GM19023 (cell line): ENCODE results near the gene CD163.
"Not testable (repeated sequence)": the region's sequence is repeated elsewhere in the genome, so short reads cannot be mapped to it uniquely, and the experiment has no call there.

Experiments
- ATAC-seq: cut with Tn5 transposase; IDR thresholded peaks from one replicate; pipeline ENCODE4 v1.9.1; 2021; ENCODE audit warnings: mild to moderate bottlenecking, moderate library complexity; ENCODE audit not compliant: unreplicated experiment

CD163 gene

GRCh38 chr12:7451756-7452155 is 51.8 kb downstream of the CD163 start:
- no peak for ATAC-seq

DNA sequence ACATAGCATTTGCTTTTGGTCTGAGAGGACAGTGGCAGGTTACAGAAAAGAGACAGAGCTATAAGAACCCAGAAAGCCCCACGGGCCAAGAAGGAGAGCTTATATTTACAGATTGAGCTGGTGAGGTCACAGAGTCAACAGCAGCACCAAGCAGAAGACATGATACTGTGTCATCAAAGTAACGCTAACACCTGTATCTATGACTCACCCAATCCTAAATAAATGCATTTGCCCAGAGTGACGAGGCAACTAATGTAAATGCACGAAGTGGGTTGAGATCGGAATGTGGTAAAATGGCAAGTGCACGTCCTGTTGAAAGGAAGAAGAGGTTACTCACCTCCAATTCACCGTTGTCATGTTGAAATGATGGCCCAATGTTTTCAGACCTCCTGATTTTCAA is 52.9 kb downstream of the CD163 start:
- ATAC-seq: no peak

DNA sequence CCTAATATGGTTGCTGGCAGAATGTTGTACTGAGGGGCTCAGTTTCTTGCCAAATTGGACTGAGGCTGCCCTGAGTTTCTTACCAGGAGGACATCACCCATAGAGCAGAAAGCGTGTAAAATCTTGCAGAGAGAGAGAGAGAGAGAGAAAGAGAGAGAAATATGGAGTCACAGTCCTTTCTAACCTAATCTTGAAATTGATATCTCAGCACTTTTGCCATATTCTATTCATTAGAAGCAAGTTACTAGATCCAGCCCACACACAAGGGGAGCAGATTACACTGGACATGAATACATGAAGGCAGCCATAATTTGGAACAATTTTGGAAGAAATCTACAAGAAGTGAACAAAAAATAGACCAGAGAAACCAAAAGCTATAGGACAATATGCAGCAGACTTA is 55.5 kb downstream of the CD163 start:
- ATAC-seq: no peak

DNA sequence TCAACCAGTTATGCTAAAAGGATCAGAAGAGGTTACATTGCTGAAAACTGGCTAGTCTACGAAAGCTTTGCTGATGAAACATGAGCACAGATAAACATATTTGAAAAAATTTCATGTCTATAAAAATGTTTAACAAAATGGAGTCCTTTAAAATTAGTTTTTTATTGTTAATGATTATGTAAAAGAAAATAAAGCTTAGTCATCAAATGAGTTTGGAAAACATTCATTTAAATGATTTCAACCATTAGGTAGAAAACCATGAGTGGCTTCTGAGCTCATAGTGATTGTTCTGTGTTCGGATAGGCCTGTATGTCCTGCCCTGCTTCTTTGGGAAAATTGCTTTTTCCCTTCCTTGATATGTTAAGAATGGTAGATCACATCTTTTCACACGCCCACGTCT is 59.0 kb downstream of the CD163 start:
- no peak for ATAC-seq

DNA sequence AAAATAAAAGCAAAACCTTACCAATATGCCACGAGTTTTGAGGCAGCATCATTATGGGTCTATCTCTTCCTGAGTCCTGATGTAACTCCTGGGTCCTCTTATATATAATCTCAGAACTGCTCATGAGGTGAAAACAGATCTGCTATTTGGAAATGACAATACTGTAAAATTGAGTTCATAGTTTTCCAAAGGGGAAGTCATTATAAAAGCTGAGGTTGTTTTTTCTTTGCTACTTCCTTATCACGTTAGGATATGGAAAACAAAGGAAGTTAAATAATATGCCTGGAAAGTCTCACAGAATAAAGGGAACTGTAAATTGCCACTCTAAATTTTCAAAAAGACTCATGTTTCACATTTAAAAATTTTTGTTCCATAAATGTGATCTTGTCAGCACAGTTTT is 59.5 kb downstream of the CD163 start, which contains the start of gene CD163L1:
Gene CD163L1 (minus strand): TSS at position 78 of the 400 bp plus-strand sequence. CDS start 26 bp downstream, at position 52.
- ATAC-seq: no peak

GRCh38 chr12:7441216-7441615 is 62.4 kb downstream of the CD163 start:
- no peak for ATAC-seq

- no peak for ATAC-seq
Measured at GRCh38 chr12:7439579-7440505, 63.7 kb downstream of the CD163 start.

DNA sequence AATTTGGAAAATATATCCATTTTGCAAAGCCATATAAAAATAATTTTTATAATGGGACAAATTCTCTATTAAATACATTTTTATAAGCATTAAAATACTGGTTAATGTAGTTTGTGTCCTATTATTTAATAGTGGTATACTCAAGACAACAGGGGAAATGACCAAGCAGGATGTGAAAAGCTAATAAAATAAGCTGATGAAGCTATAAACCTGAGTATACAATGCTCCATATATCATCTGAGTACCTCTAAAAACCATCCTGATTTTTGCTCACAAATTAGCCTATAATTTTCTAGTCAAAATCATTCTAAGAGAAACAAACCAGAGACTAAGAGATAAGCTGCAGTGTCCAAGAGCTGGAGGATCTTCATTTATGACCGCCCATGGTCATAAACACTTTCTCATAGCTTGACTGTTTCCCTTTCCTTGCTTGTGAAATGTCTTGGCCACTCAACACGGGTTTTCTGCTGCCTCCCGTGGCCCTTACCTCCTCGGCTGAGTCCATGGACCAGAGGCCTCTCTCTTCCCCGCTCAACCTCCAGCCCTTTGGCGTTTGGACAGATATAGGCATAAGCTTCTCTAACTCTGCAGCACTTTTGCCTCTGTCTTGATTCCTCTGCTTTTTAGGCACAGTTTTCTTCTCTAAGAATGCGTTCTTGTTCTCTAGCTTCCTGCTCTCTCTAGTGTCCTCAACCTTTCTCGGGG is 65.1 kb downstream of the CD163 start:
- ATAC-seq: not testable (repeated sequence)

- ATAC-seq: not testable (repeated sequence)
Measured at GRCh38 chr12:7437494-7437893, 66.1 kb downstream of the CD163 start.

DNA sequence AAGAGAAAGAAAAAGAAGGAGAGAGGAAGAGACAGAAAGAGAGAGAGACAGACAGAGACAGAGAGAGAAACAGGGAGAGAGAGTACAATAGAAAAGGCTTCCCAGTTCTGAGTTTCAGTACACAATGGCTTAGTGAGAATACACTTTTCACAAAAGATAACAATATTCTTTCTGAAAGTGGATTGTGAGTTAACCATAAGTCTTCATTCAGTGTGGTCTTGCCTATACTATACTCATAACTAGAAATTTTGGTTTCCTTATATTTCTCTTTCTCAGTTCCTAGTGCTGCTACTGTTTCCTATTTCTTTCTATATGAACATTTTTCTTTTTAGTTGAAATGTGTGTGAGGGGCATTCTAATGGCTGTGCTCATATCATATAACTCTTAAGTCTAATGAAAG is 68.9 kb downstream of the CD163 start:
- ATAC-seq: no peak

DNA sequence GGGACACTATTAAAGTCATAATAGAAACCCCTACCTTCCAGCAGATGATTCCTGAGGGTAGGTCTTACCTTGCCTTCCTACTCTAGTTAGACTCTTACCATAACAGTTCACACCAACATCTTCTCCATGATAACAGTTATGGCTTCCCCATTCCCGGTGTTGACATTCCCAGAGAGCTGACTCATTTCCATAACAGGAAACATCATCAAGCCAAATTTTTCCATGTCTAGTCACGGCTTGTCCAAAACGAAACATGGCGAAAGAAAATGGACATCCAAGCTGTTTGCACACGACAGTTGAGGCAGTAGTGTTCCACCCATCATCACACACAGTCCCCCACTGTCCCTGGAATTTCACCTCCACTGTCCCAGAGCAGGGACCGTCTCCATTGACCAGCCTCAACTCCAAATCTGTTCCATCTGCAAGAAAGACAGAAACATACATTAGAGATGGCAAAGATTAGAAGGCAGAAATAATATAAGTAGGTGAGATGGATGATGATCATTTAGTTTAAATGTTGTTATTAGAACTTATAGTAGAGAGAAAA is 70.2 kb downstream of the CD163 start:
- no peak for ATAC-seq

DNA sequence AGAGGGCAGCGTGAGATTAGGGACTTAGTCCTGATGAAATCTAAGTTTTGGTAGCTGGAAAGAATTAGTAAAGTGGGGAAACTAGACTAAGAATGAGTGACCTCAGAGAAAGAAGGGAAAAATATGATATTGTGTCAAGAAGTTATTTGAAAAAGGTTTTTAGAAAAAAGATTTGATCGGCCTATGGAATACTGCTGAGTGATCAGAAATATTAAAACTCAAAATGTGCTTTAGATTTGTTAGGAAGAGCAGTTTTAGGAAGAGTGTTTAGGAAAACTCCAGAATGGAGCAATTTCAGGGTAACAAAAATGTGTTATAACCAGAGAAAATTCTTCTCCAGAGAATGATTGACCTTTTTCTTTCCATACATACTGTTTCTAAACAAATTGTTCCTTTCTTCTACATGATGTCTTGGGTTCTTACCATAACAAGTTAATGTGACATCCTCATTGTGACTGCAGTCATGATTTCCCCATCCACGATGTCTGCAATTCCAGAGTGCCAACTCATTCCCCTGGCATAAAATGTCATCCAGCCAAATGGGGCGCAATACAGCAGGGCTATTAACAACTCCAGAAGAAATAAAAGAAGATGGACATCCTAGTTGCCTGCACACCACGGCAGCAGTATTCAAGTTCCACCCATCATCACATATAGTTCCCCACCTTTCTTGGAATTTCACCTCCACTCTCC is 71.4 kb downstream of the CD163 start:
- ATAC-seq: no peak
